C4-2B (cell line): ENCODE results near the gene ALPI.

Source experiments
- ZFX ChIP-seq: fragments of 450-650 bp; IDR thresholded peaks from 2 replicates; pipeline ENCODE4 v1.6.1; 2017
- TF ChIP-seq, protein P1 (sequence below): fragments of 450-650 bp; conservative IDR thresholded peaks from 2 replicates; pipeline ENCODE4 v1.5.1; 2017; ENCODE audit warnings: mild to moderate bottlenecking

DNA sequence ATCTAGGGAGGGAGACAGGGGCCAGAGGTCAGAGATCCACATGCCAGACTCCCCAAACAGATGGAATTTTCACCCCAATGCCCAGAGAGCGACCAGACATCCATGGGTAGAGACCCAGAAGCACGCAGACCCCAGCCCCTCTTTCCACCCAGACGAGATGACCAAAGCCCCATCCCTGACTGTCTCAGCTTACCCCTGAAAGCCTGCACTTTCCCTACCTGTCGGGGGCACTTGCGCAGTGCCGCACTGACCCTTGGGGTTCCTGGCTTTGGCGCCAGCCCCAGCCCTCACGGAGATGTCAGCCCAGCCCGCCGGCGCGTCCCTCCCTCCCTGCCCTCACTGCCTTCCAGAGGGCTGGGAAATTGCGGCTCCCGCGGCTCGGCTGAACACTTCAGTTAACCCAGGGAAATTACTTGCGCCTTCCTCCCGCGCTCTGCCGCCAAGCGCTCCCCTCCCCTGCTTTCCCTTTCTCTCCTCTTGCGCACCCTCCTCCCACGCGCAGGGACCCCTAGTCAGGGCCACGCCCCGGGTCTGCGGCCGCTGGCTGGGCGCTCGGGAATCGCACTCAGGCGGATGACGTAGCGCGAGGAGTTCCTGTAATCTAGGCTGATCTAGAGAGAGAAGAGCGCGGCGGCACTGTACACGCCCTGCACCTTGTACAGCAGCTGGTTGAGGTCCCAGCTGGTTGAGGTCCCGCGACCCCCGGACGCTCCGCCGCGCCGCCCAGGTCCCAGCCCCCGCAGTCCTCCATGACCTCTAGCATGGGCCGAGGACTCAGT, 37.3 kb upstream of the ALPI start:
- TF ChIP-seq, protein P1, sequence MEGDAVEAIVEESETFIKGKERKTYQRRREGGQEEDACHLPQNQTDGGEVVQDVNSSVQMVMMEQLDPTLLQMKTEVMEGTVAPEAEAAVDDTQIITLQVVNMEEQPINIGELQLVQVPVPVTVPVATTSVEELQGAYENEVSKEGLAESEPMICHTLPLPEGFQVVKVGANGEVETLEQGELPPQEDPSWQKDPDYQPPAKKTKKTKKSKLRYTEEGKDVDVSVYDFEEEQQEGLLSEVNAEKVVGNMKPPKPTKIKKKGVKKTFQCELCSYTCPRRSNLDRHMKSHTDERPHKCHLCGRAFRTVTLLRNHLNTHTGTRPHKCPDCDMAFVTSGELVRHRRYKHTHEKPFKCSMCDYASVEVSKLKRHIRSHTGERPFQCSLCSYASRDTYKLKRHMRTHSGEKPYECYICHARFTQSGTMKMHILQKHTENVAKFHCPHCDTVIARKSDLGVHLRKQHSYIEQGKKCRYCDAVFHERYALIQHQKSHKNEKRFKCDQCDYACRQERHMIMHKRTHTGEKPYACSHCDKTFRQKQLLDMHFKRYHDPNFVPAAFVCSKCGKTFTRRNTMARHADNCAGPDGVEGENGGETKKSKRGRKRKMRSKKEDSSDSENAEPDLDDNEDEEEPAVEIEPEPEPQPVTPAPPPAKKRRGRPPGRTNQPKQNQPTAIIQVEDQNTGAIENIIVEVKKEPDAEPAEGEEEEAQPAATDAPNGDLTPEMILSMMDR = no peak
- TF ChIP-seq ZFX = no peak
